H9 (cell line): ENCODE measurements around the gene GORASP1. TPM values are rescaled to one million over a fixed set of nuclear protein-coding genes. Genes with fewer than 3 reads are reported as not detected.

ENCODE experiments used
- DNase-seq: peaks from one replicate; pipeline ENCODE4 v3.0.0-alpha.2; 2017
- H2AFZ ChIP-seq: one replicate; pipeline ENCODE4 v1.6.1; 2013; ENCODE audit warnings: mild to moderate bottlenecking, low read length, control low read depth, moderate library complexity
- H2AK5ac ChIP-seq: 2 replicates; pipeline ENCODE4 v1.6.1; 2013; ENCODE audit warnings: low read length, control low read depth, mixed read lengths; ENCODE audit not compliant: insufficient read length
- H2BK120ac ChIP-seq: one replicate; pipeline ENCODE4 v1.6.1; 2013; ENCODE audit warnings: low read depth, mild to moderate bottlenecking, low read length, control low read depth, inconsistent platforms; ENCODE audit not compliant: poor library complexity, severe bottlenecking
- H2BK12ac ChIP-seq: 2 replicates; pipeline ENCODE4 v1.6.1; 2013; ENCODE audit warnings: low read length, control low read depth, mixed read lengths, low read depth; ENCODE audit not compliant: insufficient read length
- H2BK15ac ChIP-seq: 2 replicates; pipeline ENCODE4 v1.6.1; 2013; ENCODE audit warnings: low read depth, low read length, control low read depth
- H2BK20ac ChIP-seq: one replicate; pipeline ENCODE4 v1.6.1; 2013; ENCODE audit warnings: low read depth, mild to moderate bottlenecking, low read length, control low read depth, inconsistent platforms; ENCODE audit not compliant: poor library complexity, severe bottlenecking
- H2BK5ac ChIP-seq: 2 replicates; pipeline ENCODE4 v1.6.1; 2013; ENCODE audit warnings: low read length, control low read depth, mixed read lengths; ENCODE audit not compliant: insufficient read length
- H3K14ac ChIP-seq: 2 replicates; pipeline ENCODE4 v1.6.1; 2013; ENCODE audit warnings: low read length, control low read depth; ENCODE audit not compliant: insufficient read depth
- H3K18ac ChIP-seq: 2 replicates; pipeline ENCODE4 v1.6.1; 2013; ENCODE audit warnings: low read depth, mild to moderate bottlenecking, mixed read lengths, low read length, control low read depth; ENCODE audit not compliant: insufficient read length
- H3K23ac ChIP-seq: 2 replicates; pipeline ENCODE4 v1.6.1; 2013; ENCODE audit warnings: low read length, control low read depth, mixed read lengths, low read depth; ENCODE audit not compliant: insufficient read length
- H3K23me2 ChIP-seq: 2 replicates; pipeline ENCODE4 v1.6.1; 2013; ENCODE audit warnings: low read depth, mild to moderate bottlenecking, mixed read lengths, low read length, control low read depth; ENCODE audit not compliant: insufficient read length, poor library complexity, severe bottlenecking
- H3K27ac ChIP-seq: 2 replicates; pipeline ENCODE4 v1.5.1; 2013; ENCODE audit warnings: low read length, control low read depth, mixed read lengths, low read depth; ENCODE audit not compliant: insufficient read length
- H3K27me3 ChIP-seq: 2 replicates; pipeline ENCODE4 v1.6.1; 2013; ENCODE audit warnings: low read length, control low read depth, inconsistent platforms; ENCODE audit not compliant: insufficient read depth
- H3K4ac ChIP-seq: 2 replicates; pipeline ENCODE4 v1.6.1; 2013; ENCODE audit warnings: low read depth, mild to moderate bottlenecking, control low read depth, inconsistent platforms, low read length, moderate library complexity
- H3K4me1 ChIP-seq: 2 replicates; pipeline ENCODE4 v1.6.1; 2013; ENCODE audit warnings: low read length, control low read depth, inconsistent platforms; ENCODE audit not compliant: insufficient read depth
- H3K4me2 ChIP-seq: 2 replicates; pipeline ENCODE4 v1.6.1; 2013; ENCODE audit warnings: low read length, control low read depth, mixed read lengths; ENCODE audit not compliant: insufficient read length, insufficient read depth
- H3K56ac ChIP-seq: 2 replicates; pipeline ENCODE4 v1.6.1; 2013; ENCODE audit warnings: low read depth, mild to moderate bottlenecking, mixed read lengths, low read length, control low read depth; ENCODE audit not compliant: insufficient read length
- H3K79me1 ChIP-seq: 2 replicates; pipeline ENCODE4 v1.6.1; 2013; ENCODE audit warnings: low read depth, mild to moderate bottlenecking, moderate library complexity, low read length, control low read depth, inconsistent platforms; ENCODE audit not compliant: insufficient read depth, poor library complexity, severe bottlenecking
- H3K79me2 ChIP-seq: 2 replicates; pipeline ENCODE4 v1.6.1; 2013; ENCODE audit warnings: low read length, control low read depth, inconsistent platforms; ENCODE audit not compliant: insufficient read depth
- H3K9ac ChIP-seq: 2 replicates; pipeline ENCODE4 v1.6.1; 2013; ENCODE audit warnings: low read length, control low read depth, mixed read lengths; ENCODE audit not compliant: insufficient read length; ENCODE audit errors: extremely low read depth
- H3K9me3 ChIP-seq: one replicate; pipeline ENCODE4 v1.6.1; 2013; ENCODE audit warnings: low read depth, low read length, inconsistent platforms; ENCODE audit not compliant: control insufficient read depth
- H3T11ph ChIP-seq: one replicate; pipeline ENCODE4 v1.6.1; 2013; ENCODE audit warnings: mild to moderate bottlenecking, low read length, control low read depth, inconsistent platforms
- H4K20me1 ChIP-seq: one replicate; pipeline ENCODE4 v1.6.1; 2013; ENCODE audit not compliant: control insufficient read depth, insufficient read length, insufficient read depth
- H4K5ac ChIP-seq: 2 replicates; pipeline ENCODE4 v1.6.1; 2013; ENCODE audit warnings: low read depth, mild to moderate bottlenecking, mixed read lengths, low read length, control low read depth; ENCODE audit not compliant: insufficient read length
- H4K8ac ChIP-seq: replicated peaks from 2 replicates; pipeline ENCODE4 v1.6.1; 2013; ENCODE audit warnings: low read length, control low read depth, mixed read lengths, low read depth; ENCODE audit not compliant: insufficient read length
- H4K91ac ChIP-seq: 2 replicates; pipeline ENCODE4 v1.6.1; 2013; ENCODE audit warnings: low read depth, mild to moderate bottlenecking, moderate library complexity, mixed read lengths, low read length, control low read depth; ENCODE audit not compliant: insufficient read length
- H3K27ac Mint-ChIP-seq, 3 experiments: 2 replicates in 2 of 3; 3 replicates in 1 of 3; pipeline ENCODE4 v1.8.0; 2020 to 2021; ENCODE audit warnings: mixed read lengths in 3 of 3, mild to moderate bottlenecking in 1 of 3, moderate library complexity in 1 of 3
- H3K27me3 Mint-ChIP-seq: 2 replicates; pipeline ENCODE4 v1.8.0; 2021; ENCODE audit warnings: low read depth, mild to moderate bottlenecking, moderate library complexity, mixed read lengths
- H3K36me3 Mint-ChIP-seq, 3 experiments: 2 replicates in 2 of 3; 3 replicates in 1 of 3; pipeline ENCODE4 v1.8.0; 2020 to 2021; ENCODE audit warnings: low read depth in 3 of 3, mixed read lengths in 3 of 3; ENCODE audit not compliant: insufficient read depth in 1 of 3
- H3K4me1 Mint-ChIP-seq, 2 experiments: 2 replicates each; pipeline ENCODE4 v1.8.0; 2020; ENCODE audit warnings: mixed read lengths in 2 of 2
- H3K4me3 Mint-ChIP-seq, 2 experiments: 2 replicates in 1 of 2; 3 replicates in 1 of 2; pipeline ENCODE4 v1.8.0; 2020 to 2021; ENCODE audit warnings: mild to moderate bottlenecking in 2 of 2, mixed read lengths in 2 of 2, moderate library complexity in 1 of 2
- H3K9me3 Mint-ChIP-seq, 2 experiments: 2 replicates in 1 of 2; 3 replicates in 1 of 2; pipeline ENCODE4 v1.8.0; 2020; ENCODE audit warnings: mild to moderate bottlenecking in 2 of 2, mixed read lengths in 2 of 2, moderate library complexity in 1 of 2
- CTCF ChIP-seq: fragments of 200-600 bp; sonication (generic); conservative IDR thresholded peaks from 3 replicates; pipeline ENCODE4 v1.8.0; 2021; ENCODE audit warnings: antibody characterized with exemption, mild to moderate bottlenecking
- WGBS: extraction: QIAGEN DNeasy Blood & Tissue Kit; methylation state at CpG from one replicate; pipeline ENCODE4 v1.1.7; 2013; ENCODE audit warnings: missing lambda C conversion rate, low lambda C conversion rate, mixed read lengths; ENCODE audit not compliant: insufficient read length; ENCODE audit errors: extremely low coverage; 5-methylcytosine and 5-hydroxymethylcytosine counted together
- total RNA-seq: library from RNA; stranded (reverse); gene quantifications from 2 replicates; pipeline ENCODE4 v1.2.1, GENCODE V29; 2021

The GORASP1 gene
- total RNA-seq, 1 experiment from 2014 or later = 37.4 TPM

- Mint-ChIP-seq H3K9me3 (no peaks in the 10 kb centered on the region), H3K4me3 (no peak overlapping the region), H3K27me3 (peaks cover 2% of the 10 kb centered on the region; the same call in 1 of the 2 replicates), H3K4me1 (peaks cover 4 to 18% of the 10 kb centered on the region in 2 experiments), H3K36me3 (peaks cover 9 to 27% (median 17%) of the 10 kb centered on the region in 3 experiments; a peak in 6 of 7 replicates), H3K27ac (no peak overlapping the region)
- Histone ChIP-seq H3K4me2 (no peak overlapping the region), H3K79me2 (no peaks in the 10 kb centered on the region; the same call in 1 of the 2 replicates), H3K27ac (no peak overlapping the region), H4K8ac (no peak overlapping the region), H3K9me3 (no peaks in the 10 kb centered on the region), H3K4ac (no peak overlapping the region), H2BK15ac (no peak overlapping the region), H3K9ac (no peak overlapping the region), H3K56ac (no peak overlapping the region), H2BK120ac (no peak overlapping the region), H2AK5ac (no peak overlapping the region), H3K23me2 (no peaks in the 10 kb centered on the region), H3K23ac (no peak overlapping the region), H4K91ac (no peak overlapping the region), H2AFZ (no peak overlapping the region), H2BK20ac (no peak overlapping the region), H2BK5ac (no peak overlapping the region), H3K79me1 (no peaks in the 10 kb centered on the region), H4K20me1 (no peaks in the 10 kb centered on the region), H3K14ac (no peak overlapping the region), H3T11ph (no peak overlapping the region), H3K27me3 (no peaks in the 10 kb centered on the region), H4K5ac (no peak overlapping the region), H3K18ac (no peak overlapping the region), H2BK12ac (no peak overlapping the region), H3K4me1 (no peaks in the 10 kb centered on the region)
- peak; percentile 62 for DNase-seq
- no CpG with 5 or more reads among the region's 5 CpGs for WGBS
- peak; percentile 82 for TF ChIP-seq CTCF
These were observed 6.3 kb downstream of the GORASP1 start for GRCh38 chr3:39101022-39101689.
